HG03354 (cell line): ENCODE measurements around the gene BHLHA15.

ENCODE experiments used
- ATAC-seq: cut with Tn5 transposase; IDR thresholded peaks from one replicate; pipeline ENCODE4 v1.9.1; 2021; ENCODE audit warnings: mild to moderate bottlenecking; ENCODE audit not compliant: unreplicated experiment, poor library complexity, severe bottlenecking

The BHLHA15 gene

DNA sequence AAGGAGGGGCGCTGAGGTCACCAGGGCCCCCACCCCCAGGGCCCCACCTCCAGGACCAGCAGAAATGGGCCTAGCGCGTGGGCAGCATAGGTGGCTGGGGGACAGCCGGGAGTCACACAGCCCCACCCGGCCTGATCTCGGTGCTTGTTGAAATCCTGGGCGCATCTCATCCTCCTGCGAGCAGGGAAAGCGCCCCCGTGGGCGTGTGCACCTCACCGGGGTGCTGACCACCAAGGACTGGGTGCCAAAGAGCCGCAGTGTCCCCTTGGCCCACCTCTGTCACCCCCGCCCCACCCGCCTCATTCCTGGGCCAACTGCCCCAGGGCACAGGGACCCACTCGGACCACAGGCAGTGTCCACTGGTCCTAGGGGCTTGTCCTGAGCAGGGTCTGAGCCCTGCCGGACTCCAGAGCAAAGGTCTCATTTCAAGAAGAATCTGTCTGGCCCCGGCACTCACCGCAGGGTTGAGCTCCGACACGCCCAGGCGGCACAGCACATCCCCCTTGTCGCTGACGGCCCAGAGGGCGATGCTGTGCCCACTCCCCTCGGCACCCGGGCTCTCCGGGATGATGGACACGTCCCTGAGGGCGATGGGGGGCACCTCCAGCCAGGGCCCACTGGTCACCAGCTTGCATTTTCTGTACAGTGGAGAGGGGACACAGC lies 11.4 kb downstream of the BHLHA15 start:
- ATAC-seq = no peak

DNA sequence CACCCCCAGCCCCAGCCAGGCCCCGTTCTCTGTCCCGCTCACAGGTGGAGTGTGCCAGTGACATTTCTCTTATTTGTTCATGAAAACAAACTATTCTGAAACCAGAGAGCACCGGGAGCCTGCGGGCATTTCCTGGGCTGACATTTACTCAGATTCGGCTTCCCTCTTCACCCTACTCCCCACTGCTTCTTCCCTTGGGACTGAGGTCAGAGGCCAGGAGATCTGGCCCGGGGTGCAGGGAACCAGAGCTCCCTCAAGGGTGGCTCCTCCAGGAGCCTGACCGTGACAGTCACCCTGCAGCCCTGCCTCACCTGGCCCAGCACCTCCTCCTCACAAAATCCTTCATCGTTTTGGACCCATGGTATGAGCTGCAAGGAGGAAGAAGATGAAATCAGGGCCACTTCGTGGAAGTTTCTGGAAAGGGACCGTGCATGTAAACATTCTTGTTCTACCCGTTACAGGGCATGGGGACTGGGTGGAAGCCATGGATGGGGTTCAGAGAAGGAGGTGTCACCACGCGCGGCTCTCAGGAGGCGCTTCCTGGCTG lies 12.2 kb downstream of the BHLHA15 start:
- no peak for ATAC-seq

DNA sequence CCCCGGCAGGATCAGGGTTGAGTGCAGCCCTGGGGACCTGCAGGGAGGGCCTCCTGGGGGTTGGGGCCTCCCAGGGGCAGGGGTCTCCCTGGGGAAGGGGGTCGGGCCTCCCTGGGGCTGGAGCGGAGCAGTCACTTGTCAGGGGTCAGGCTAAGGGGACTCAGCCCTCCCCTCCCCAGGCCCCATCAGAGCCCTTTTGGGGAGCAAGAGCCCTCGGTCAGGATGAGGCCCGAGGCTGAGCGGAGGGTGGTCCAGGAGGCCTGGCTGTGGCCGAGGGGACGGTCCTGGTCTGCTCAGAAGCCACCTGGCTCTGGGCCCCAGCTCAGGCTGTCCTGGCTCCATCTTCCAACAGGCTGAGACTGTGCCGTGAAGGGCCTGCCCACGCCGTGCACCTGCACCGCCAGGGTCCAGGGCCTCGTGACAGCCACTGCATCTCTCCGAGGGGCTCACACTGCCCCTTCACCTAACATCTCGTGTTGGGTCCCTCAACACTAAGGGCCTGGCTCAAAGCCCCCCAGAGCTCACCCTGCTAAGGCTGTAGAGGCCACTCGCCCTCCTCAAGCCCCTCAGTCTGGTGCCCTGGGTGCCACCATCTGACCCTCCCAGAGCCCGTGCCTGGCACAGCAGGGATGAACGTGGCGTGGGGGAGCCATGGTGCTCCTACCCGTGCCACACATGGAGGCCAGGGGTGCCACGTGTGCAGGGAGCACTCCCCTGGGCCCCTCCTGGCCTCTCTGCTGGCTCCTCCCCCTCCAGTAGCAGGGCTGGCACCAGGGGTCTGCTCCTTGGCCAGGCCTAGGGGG lies 12.9 kb downstream of the BHLHA15 start:
- ATAC-seq = no peak

DNA sequence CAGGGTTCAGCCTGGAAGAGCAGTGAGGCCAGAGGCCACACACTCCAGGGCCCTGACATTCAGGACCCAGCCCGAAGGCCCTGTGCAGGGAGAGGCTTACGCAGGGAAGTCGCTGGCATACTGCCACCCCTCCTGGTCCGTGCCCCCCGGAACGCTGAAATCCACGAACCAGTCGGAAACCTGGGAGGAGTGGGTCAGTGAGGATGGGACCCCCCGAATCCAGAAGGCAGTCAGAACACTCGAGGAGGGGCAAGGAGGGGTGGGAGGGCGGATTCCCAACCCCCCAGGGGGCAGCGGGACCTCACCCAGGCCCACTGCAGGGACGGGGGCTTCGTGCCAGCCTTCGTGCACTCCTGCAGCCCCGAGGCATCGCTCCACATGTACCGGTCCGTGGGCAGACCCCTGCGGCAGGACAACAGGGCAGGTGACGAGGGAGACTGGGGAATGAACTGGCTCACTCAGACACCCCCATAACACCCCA lies 13.5 kb downstream of the BHLHA15 start:
- no peak for ATAC-seq

DNA sequence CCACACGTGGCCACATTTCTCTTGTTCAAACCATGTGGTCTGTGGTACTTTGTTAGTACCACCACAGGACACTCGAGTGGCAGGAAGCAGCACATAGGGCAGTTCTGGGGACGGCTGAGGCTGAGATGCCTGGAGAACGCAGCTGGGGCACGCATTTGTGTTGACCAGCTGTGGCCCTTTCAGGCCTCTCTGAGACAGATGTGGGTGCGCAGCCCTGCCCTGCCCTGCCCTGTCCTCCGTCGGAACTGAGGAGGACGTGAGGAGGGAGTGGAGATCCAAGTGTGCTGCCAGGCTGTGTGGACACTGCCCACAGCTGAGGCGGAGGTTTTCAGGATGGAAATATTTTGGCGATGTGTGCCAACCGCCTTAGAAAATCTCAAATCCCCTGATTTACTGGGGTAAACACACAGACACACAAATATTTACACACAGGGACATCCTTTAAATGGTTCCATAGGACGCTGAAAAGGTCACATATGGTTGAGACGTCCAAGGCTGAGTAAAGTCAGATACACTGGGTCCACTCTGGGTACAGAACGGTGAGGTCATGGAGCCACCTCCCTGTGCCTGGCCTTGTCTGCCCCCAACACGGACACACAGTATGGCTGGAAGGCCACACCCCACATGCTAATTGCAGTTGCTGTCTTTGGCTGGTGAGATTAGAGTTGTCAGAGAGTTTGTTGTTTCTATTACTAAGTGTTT lies 14.8 kb downstream of the BHLHA15 start:
- no peak for ATAC-seq

DNA sequence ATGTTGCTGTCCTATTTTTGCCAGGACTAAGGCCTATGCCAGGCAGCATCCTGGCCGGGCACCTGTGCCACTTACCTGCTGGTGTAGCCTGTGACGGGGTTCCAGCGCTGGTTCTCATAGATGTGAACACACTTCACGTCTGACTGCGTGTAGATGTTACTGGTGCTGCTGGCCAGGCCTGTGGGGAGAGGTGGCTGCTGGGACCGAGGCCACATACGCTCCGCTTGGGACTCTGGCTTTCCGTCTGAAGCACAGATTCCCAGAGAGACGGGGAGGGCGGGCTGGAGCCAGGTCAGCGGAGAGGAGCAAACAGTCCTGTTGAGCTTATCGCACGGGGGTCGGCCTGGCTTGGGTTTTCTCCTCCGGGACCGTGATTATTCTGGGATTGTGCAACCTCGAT lies 16.7 kb downstream of the BHLHA15 start:
- no peak for ATAC-seq

DNA sequence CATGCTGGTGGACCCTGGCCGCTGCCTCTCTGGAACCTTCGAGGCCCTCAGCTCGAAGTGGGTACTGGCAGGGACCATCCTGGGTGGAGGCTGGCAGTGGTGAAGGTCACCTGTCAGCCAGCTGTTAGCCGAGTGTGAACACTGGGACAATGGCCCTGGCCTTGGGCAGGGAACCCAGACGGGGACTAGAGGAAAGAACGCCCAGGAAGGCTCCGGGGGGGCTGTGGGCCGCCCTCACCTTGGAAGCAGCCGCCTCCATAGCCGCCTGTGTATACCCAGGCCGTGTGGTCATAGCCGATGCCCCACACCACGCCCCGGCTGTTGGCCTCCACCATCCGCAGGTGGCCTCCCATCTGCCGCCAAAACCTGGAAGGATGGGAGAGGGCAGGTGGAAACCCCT lies 17.6 kb downstream of the BHLHA15 start:
- no peak for ATAC-seq

DNA sequence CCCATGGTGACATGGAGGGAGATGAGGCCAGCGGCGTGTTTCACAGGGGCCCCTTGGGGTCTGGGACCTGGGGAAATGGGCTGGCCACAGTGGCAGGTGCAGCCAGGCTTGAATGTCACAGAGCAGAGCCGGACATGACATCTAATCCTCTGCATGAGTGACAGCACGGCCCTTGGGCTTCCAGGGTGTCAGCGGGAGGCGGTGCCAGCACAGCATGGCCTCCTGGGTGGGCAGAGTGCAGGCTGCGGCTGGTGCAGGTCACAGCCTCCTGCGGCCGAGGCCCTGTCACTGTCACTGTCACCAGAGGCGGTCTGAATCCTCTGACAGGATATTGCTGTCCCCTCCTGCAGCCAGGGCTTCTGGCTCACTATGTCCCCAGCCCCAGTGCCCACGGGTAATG lies 18.2 kb downstream of the BHLHA15 start:
- ATAC-seq = no peak

DNA sequence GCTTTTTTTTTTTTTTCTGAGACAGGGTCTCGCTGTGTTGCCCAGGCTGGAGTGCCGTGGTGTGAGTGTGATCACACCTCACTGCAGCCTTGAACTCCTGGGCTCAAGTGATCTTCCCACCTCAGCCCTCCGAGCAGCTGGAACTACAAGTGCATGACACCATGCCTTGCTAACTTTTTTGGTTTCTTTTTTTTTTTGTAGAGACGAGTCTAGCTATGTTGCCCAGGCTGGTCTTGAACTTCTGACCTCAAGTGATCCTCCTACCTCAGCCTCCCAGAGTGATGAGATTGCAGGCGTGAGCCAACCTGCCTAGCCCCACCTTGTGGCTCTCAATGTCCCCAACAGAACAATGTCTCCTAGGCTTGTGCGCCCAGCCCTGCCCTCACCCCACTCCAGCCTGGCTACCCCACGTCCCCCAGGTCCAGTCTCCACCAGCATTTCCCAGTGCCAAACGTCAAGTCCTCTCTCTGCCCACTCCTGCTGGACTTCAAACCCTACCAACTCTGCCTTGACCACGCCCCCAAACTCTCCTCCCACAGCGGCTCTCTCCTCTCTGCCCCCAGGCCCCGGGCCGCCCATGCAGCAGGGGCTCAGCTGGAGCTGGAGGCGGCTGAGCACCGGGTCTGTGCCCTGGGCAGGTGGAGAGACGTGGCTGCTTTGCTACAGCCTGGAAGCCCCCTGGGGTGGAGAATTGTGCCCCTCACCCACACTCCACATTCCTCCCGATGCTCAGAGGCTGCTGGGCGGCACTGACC lies 18.9 kb downstream of the BHLHA15 start:
- no peak for ATAC-seq

DNA sequence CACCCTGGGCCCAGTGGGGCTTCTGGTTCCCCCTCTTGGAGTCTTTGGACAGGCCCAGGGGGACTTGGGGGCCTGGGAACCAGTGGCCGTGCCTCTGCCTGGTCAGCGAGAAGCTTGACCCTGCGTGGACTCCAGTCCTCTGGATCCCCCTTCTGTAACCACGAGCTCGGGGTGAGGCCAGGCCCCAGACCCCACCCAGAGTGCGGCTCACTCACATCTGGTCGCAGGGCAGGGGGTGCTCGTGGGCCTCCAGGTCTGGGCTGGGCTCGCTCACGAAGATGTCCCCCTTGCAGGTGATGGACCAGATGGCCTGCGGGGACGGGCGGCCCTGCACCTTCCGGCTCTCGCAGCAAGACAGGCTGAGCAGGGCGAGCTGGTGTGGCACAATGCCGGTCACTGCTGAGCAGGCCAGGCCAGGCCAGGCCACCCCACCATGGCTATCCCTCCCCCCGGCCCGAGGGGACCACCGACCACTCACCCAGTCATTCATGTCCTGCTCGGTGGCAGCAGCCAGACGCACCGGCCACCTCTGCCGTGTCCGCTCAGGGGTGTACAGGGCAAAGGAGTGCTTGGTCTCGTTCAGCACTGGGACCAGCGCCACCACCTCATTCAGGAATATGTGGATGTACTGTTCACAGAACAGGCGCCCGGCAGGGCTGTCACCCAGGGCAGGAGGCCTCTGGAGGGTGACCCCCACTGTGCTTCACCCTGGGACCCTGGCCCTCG lies 19.7 kb downstream of the BHLHA15 start:
- no peak for ATAC-seq

DNA sequence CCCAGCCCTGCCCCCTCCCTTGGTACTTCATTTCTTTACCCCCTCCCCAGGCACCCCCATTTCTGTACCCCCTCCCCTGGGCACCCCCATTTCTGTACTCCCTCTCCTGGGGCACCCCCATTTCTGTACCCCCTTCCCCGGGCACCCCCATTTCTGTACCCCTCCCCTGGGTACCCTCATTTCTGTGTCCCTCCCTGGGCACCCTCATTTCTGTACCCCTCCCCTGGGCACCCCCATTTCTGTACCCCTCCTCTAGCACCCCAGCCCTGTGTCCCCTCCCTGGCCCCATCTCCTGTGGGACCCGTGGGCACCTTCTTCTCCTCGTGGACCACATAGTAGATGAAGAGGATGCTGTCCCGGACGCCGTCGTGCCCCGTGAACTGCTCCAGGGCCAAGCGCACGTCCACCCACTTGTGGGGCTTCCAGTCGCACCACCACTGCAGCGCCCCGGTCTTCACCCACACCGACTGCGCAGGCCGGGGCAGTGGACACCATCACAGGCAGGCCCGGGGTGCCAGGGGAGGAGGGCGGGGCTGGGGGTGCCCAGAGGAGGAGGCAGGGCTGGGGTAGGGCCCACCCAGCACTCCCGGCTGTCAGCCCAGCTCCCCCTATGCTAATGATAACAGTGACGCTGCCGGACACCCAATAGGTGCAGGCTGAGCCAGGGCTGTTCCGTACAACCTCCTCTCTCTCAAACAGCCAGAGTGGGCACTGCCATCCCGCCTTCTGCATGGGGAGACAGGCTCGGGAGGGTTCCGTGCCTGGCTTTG lies 20.4 kb downstream of the BHLHA15 start:
- no peak for ATAC-seq

DNA sequence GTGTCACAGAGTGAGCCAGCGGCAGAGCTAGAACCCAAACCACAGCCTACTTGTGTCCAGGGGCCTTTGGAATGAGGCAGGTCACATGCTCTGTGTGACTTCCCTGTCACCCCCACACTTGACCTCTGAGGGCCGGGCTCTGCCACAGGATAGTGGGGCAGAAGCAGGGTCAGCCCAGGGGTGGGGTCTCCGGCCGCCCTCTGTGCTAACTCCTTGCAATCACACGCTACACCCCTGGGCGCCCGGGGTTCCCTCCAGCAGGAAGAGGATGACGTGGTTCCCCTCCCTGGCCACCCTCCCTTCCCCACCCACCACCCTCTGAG lies 21.0 kb downstream of the BHLHA15 start:
- no peak for ATAC-seq

DNA sequence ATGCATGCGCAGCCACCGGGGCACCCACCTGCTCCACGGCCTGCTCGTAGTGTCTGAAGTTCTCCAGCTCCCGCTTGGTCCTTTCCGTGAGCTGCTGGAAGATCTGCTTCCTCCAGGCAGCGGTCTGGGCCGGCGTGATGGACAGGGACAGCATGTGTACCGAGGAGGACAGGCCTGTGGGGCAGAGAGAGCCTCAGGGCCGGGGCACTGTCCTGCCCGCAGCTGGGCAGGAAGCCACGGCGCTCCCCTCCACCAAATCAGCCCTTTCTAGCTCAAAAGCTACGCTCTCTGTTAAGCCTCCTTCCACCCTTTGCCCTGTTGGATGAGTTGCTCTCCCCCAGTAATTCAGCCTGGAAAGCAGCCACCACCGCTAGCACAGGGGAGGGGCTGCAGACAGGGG lies 21.6 kb downstream of the BHLHA15 start:
- ATAC-seq = no peak

DNA sequence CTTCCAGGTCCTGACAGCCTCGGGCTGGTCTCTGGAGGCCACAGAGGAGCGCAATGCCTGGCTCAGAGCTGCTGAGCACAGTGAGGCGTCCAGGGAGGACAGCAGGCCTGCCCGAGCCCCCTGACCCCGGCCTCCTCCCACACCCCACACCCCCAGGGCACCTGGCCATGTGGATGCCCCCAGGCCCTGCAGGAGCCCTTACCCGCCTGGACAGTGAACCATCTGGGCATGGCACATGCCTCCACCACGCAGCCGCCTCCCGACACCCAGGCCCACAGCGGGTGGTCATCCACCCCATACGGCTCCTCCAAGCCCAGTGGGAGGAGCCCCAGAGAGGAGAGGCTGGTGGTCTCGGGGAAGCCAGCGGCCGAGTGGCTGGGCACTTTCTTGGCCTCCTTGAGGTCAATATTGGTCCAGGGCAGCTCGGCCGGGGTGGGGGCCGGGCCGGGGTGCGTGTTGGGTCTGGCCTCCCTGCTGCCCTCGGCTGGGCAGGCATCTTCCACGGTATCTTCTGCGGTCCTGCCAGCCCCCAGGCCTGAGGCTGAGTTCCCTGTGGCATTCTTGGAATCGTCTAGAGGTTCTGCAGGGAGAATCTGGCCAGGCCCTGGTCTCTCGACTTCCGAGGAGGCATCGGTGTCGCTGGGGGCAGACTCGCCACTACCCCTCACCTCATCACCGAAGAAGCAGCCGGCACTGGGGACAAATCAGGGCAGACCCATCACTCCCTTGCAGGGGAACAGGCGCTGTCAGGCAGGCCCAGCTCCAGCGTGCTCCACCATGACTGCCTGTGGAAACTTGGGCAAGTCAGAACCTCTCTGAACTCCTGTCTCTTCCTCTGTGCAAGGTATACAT lies 22.2 kb downstream of the BHLHA15 start:
- no peak for ATAC-seq

DNA sequence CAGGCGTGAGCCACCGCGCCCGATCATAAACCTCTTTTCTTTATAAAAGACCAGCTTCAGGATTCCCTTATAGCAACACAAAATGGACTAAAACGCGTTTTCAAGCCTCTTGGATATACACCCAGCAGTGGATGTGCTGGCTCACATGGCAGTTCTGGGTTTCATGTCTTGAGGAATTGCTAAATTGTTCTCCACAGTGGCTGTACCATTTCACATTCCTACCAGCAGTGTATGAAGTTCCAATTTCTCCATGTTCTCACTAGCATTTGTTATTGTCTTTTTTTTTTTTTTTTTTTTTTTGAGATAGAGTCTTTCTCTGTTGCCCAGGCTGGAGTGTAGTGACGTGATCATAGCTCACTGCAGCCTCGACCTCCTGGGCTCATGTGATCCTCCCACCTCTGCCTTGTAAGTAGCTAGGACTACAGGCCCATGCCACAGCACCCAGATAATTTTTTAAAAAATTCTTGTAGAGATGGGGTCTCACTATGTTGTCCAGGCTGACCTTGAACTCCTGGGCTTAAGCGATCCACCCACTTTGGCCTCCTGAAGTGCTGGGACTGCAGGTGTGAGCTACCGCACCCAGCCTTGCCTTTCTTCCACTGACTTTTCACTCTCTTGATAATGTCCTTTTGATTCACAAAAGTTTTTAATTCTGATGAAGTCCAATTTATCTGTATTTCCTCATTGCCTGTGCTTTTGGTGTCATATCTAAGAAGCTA lies 23.3 kb downstream of the BHLHA15 start:
- ATAC-seq = no peak

DNA sequence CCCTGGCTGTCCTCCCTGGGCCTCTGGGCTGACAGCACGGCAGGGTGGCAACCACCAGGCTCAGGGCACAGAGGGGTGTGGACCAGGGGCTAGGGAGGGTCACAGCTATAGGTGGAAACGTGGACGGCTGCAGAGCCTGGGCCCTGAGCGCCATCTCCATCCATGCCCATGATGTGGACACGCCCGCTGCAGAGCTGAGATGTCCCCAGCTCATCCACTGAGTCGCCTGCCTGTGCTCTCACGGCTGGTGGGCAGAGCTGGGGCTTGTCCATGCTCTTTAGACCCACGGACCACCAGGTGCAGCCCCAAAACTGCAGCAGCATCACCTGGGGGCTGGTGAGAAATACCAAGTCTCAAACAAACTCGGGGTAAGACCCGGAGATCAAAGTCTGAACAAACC lies 24.7 kb downstream of the BHLHA15 start:
- ATAC-seq = no peak
